KMS-11 (cell line): ENCODE measurements around the gene TSPAN14.

Source experiments
- H2AFZ ChIP-seq: fragments of 200-600 bp; sonication (generic); 2 replicates; pipeline ENCODE4 v1.6.1; 2016; ENCODE audit warnings: antibody characterized with exemption, mixed run types, low read depth
- H3K27ac ChIP-seq: fragments of 200-600 bp; sonication (generic); 2 replicates; pipeline ENCODE4 v1.6.1; 2016; ENCODE audit warnings: mild to moderate bottlenecking, mixed run types
- H3K27me3 ChIP-seq: fragments of 200-600 bp; sonication (generic); 2 replicates; pipeline ENCODE4 v1.6.1; 2017; ENCODE audit warnings: mild to moderate bottlenecking, low read depth, mixed run types, moderate library complexity; ENCODE audit not compliant: insufficient read depth
- H3K36me3 ChIP-seq: fragments of 200-600 bp; sonication (generic); 2 replicates; pipeline ENCODE4 v1.6.1; 2017; ENCODE audit warnings: mild to moderate bottlenecking, mixed run types; ENCODE audit not compliant: insufficient read depth
- H3K4me1 ChIP-seq: fragments of 200-600 bp; sonication (generic); 2 replicates; pipeline ENCODE4 v1.6.1; 2016; ENCODE audit warnings: mild to moderate bottlenecking, low read depth, mixed run types; ENCODE audit not compliant: poor library complexity, severe bottlenecking
- H3K4me2 ChIP-seq: fragments of 200-600 bp; sonication (generic); 2 replicates; pipeline ENCODE4 v1.7.0; 2016; ENCODE audit warnings: mild to moderate bottlenecking, mixed run types
- H3K4me3 ChIP-seq: fragments of 200-600 bp; sonication (generic); IDR thresholded peaks from 2 replicates; pipeline ENCODE4 v1.6.1; 2017; ENCODE audit warnings: low read depth, low read length, mixed read lengths; ENCODE audit not compliant: insufficient read depth
- H3K79me2 ChIP-seq: fragments of 200-600 bp; sonication (generic); 2 replicates; pipeline ENCODE4 v1.6.1; 2016; ENCODE audit warnings: low read depth, mixed run types; ENCODE audit not compliant: insufficient read depth
- H3K9ac ChIP-seq: fragments of 200-600 bp; sonication (generic); 2 replicates; pipeline ENCODE4 v1.6.1; 2016; ENCODE audit warnings: mild to moderate bottlenecking, mixed run types
- H4K20me1 ChIP-seq: fragments of 200-600 bp; sonication (generic); 2 replicates; pipeline ENCODE4 v1.6.1; 2016; ENCODE audit warnings: mild to moderate bottlenecking, mixed run types; ENCODE audit not compliant: insufficient read depth
- CTCF ChIP-seq: fragments of 200-600 bp; sonication (generic); conservative IDR thresholded peaks from 2 replicates; pipeline ENCODE4 v1.6.1; 2017; ENCODE audit warnings: low read depth, mild to moderate bottlenecking, antibody characterized with exemption, low read length, moderate library complexity, mixed read lengths

TSPAN14 gene

GRCh38 chr10:80421050-80421706, 32.9 kb upstream of the TSPAN14 start:
- Histone ChIP-seq H4K20me1 (no peaks in the 10 kb centered on the region), H3K79me2 (no peaks in the 10 kb centered on the region), H3K27me3 (no peaks in the 10 kb centered on the region), H2AFZ (no peak overlapping the region), H3K9ac (no peak overlapping the region), H3K4me3 (no peak overlapping the region), H3K36me3 (no peaks in the 10 kb centered on the region), H3K4me1 (no peaks in the 10 kb centered on the region), H3K4me2 (no peak overlapping the region), H3K27ac (no peak overlapping the region)
- TF ChIP-seq CTCF = no peak

GRCh38 chr10:80421707-80422536, 32.2 kb upstream of the TSPAN14 start:
- Histone ChIP-seq H3K27me3 (no peaks in the 10 kb centered on the region), H4K20me1 (no peaks in the 10 kb centered on the region), H3K36me3 (no peaks in the 10 kb centered on the region), H3K4me1 (no peaks in the 10 kb centered on the region), H3K4me3 (no peak overlapping the region), H3K4me2 (no peak overlapping the region), H3K27ac (no peak overlapping the region), H3K79me2 (no peaks in the 10 kb centered on the region), H2AFZ (no peak overlapping the region), H3K9ac (no peak overlapping the region)
- TF ChIP-seq CTCF = no peak

DNA sequence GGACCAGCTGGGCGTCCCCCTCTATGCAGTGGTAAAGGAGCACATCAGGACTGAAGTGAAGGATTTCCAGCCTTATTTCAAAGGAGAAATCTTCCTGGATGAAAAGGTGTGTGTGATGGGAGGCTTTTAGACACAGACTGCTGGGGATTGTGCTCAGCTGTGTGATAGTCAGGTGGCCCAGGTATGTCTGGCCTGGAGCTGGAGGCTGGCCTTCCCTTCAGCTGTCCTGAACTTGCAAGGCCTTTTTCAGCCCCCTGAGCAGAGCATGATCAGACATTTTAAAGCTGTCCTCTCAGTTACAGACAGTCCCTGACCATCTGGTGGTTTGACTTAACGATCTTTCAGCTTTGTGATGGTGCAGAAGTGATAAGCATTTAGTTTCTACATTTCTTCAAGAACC, 28.2 kb upstream of the TSPAN14 start:
- H4K20me1 ChIP-seq = no peaks in the 10 kb centered on the region
- H3K4me1 ChIP-seq = no peaks in the 10 kb centered on the region
- no peak for TF ChIP-seq CTCF
- no peak overlapping the region for H3K27ac ChIP-seq
- no peaks in the 10 kb centered on the region for H3K36me3 ChIP-seq
- H3K9ac ChIP-seq = no peak overlapping the region
- no peaks in the 10 kb centered on the region for H3K79me2 ChIP-seq
- no peaks in the 10 kb centered on the region for H3K27me3 ChIP-seq
- no peak overlapping the region for H3K4me2 ChIP-seq
- no peak overlapping the region for H2AFZ ChIP-seq
- no peak overlapping the region for H3K4me3 ChIP-seq

GRCh38 chr10:80427541-80427940, 26.6 kb upstream of the TSPAN14 start:
- Histone ChIP-seq H4K20me1 (no peaks in the 10 kb centered on the region), H3K36me3 (no peaks in the 10 kb centered on the region), H3K4me1 (no peaks in the 10 kb centered on the region), H3K79me2 (no peaks in the 10 kb centered on the region), H3K9ac (no peak overlapping the region), H3K4me3 (no peak overlapping the region), H3K27ac (no peak overlapping the region), H2AFZ (no peak overlapping the region), H3K27me3 (no peaks in the 10 kb centered on the region), H3K4me2 (no peak overlapping the region)
- no peak for TF ChIP-seq CTCF
